Measurements from ENCODE around the gene ASTN2. TPM values are rescaled to one million over a fixed set of nuclear protein-coding genes. Genes with fewer than 3 reads are reported as not detected.

Gene ASTN2
- total and polyA plus RNA-seq, 2 donors (not counting 3 experiments of a cell fraction or from before 2014, with no cell fraction given) = 1.0 to 1.9 TPM

DNA sequence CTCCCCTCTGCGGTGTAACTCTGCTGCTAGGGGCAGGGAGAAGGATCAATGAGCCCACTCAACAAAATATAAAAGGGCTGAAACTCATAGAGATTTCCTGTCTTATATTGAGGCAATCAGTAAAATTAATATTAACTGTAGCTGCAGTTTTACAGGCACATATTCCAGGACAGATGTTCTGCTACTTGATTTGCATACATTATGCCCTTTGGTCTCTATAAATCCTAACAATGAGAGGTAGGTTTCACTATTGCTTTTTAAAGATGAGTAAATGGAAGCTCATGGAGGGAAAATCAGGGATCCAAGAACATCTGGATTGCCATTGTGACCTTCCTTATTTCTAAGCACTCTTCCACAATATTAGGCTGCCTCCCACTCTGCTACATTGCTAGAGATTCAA lies 751.3 kb downstream of the ASTN2 start:
- Histone ChIP-seq H3K36me3 (ENCODE audit: control insufficient read depth in 2 of 2, extremely low read depth in 1 of 2, insufficient read depth in 2 of 2, low read length in 2 of 2) (no peaks in the 10 kb centered on the region), H3K4me1 (ENCODE audit: control insufficient read depth, extremely low read depth, insufficient read depth, low read length) (no peaks in the 10 kb centered on the region), H3K4me2 (ENCODE audit: insufficient read depth, low read length) (no peak overlapping the region), H3K27ac (ENCODE audit: insufficient read depth, low read depth, low read length) (no peak overlapping the region), H2AFZ (ENCODE audit: low read depth, low read length) (no peak overlapping the region), H3K9me1 (replicated peaks; ENCODE audit: control insufficient read depth, extremely low read depth, insufficient read depth, low read length) (no peaks in the 10 kb centered on the region), H3K9me3 (replicated peaks; ENCODE audit: control insufficient read depth, insufficient read depth, low read length) (no peaks in the 10 kb centered on the region), H4K20me1 (replicated peaks; ENCODE audit: control insufficient read depth, extremely low read depth, insufficient read depth, low read length) (no peaks in the 10 kb centered on the region), H3K27me3 (ENCODE audit: control insufficient read depth in 2 of 2, insufficient read depth in 2 of 2, low read length in 2 of 2) (no peaks in the 10 kb centered on the region), H3K79me2 (ENCODE audit: control insufficient read depth, insufficient read depth, low read length) (no peaks in the 10 kb centered on the region), H3K9ac (replicated peaks; ENCODE audit: extremely low read depth, insufficient read depth, low read length) (no peak overlapping the region), H3K4me3 (replicated peaks in 1 of 3; ENCODE audit: insufficient read depth in 1 of 3, low read depth in 1 of 3, low read length in 3 of 3) (no peak overlapping the region)
- dilution Hi-C loops (cut with MboI; ENCODE audit: extremely low pct_ligation_motif_present, low sequenced_read_pairs) (no loop called here), intact Hi-C loops (cut with micrococcal nuclease) (loop anchor here (5.0 kb wide), 1 partner anchor 781 kb away; no protein-coding TSS in a partner anchor)
- ChIA-PET POLR2A (interaction anchor here (0.5 kb wide), 1 partner anchor 23 kb away, joined by 5 read pairs; the partner anchor contains the start of gene TRIM32), CTCF (no interaction called here)
- BruUV-seq (replicated peaks) = no TSS peak
- FAIRE-seq (no peak), DNase-seq (ENCODE audit: low read depth, low spot score) (no peak)
- TF ChIP-seq GATA2 (IDR thresholded peaks at IDR 0.05; ENCODE audit: insufficient read depth, insufficient read length, low read depth, low read length) (no peak), FOS (IDR thresholded peaks at IDR 0.05; ENCODE audit: borderline replicate concordance, insufficient read depth, low read length) (no peak), MYC (IDR thresholded peaks at IDR 0.05; ENCODE audit: low read depth, low read length) (no peak), EZH2 (IDR thresholded peaks at IDR 0.05; ENCODE audit: borderline replicate concordance, low read depth, low read length, severe bottlenecking) (no peak), POLR2A (IDR thresholded peaks at IDR 0.05; ENCODE audit: low read depth, low read length) (no peak), JUN (IDR thresholded peaks at IDR 0.05; ENCODE audit: borderline replicate concordance, insufficient read depth, insufficient read length, low read depth) (no peak), POLR2AphosphoS5 (IDR thresholded peaks at IDR 0.05; ENCODE audit: insufficient read depth, low read depth, low read length) (no peak)
- TF ChIP-seq, protein P1, sequence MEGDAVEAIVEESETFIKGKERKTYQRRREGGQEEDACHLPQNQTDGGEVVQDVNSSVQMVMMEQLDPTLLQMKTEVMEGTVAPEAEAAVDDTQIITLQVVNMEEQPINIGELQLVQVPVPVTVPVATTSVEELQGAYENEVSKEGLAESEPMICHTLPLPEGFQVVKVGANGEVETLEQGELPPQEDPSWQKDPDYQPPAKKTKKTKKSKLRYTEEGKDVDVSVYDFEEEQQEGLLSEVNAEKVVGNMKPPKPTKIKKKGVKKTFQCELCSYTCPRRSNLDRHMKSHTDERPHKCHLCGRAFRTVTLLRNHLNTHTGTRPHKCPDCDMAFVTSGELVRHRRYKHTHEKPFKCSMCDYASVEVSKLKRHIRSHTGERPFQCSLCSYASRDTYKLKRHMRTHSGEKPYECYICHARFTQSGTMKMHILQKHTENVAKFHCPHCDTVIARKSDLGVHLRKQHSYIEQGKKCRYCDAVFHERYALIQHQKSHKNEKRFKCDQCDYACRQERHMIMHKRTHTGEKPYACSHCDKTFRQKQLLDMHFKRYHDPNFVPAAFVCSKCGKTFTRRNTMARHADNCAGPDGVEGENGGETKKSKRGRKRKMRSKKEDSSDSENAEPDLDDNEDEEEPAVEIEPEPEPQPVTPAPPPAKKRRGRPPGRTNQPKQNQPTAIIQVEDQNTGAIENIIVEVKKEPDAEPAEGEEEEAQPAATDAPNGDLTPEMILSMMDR (IDR thresholded peaks at IDR 0.05; ENCODE audit: extremely low read depth in 1 of 2, insufficient read depth in 1 of 2, low read depth in 1 of 2, low read length in 2 of 2) = no peak
- TF ChIP-seq, protein P2, sequence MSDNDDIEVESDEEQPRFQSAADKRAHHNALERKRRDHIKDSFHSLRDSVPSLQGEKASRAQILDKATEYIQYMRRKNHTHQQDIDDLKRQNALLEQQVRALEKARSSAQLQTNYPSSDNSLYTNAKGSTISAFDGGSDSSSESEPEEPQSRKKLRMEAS (IDR thresholded peaks at IDR 0.05; ENCODE audit: insufficient read depth, insufficient read length) = no peak

All from endothelial cell of umbilical vein (primary cell).